Breast epithelium (tissue), 4 donors: ENCODE results near the gene SOST. TPM values are rescaled to one million over a fixed set of nuclear protein-coding genes. Genes with fewer than 3 reads are reported as not detected.

ENCODE experiments used
- DNase-seq, 2 donors: peaks; one replicate each; pipeline ENCODE4 v3.0.0-alpha.2; 2019; ENCODE audit warnings: low spot score in 2 of 2
- H3K27ac ChIP-seq, 2 donors: fragments of 200-600 bp; sonication (generic) in 1 of 2; one replicate each; pipeline ENCODE4 v1.5.1; 2016 to 2019; ENCODE audit warnings: mild to moderate bottlenecking in 1 of 2
- H3K27me3 ChIP-seq, 2 donors: fragments of 200-600 bp; sonication (generic) in 1 of 2; one replicate each; pipeline versions ENCODE4 v1.5.1 to v1.6.0; 2017 to 2019; ENCODE audit warnings: control low read depth in 1 of 2, mild to moderate bottlenecking in 1 of 2
- H3K36me3 ChIP-seq: fragments of 200-600 bp; one replicate; pipeline ENCODE4 v1.5.1; 2019
- H3K4me1 ChIP-seq, 2 donors: fragments of 200-600 bp; sonication (generic); one replicate each; pipeline ENCODE4 v1.5.1; 2016 to 2019; ENCODE audit warnings: control low read depth in 1 of 2
- H3K4me3 ChIP-seq, 3 donors: fragments of 200-600 bp; sonication (generic); 1 replicate in 2 of 3; 2 replicates in 1 of 3; pipeline ENCODE4 v1.5.1; 2016 to 2019; ENCODE audit warnings: mild to moderate bottlenecking in 3 of 3, moderate library complexity in 2 of 3
- H3K9me3 ChIP-seq, 2 donors: fragments of 200-600 bp; sonication (generic) in 1 of 2; one replicate each; pipeline ENCODE4 v1.5.1; 2016 to 2019; ENCODE audit warnings: control low read depth in 1 of 2
- CTCF ChIP-seq, 3 donors: fragments of 450-650 bp; IDR thresholded peaks; one replicate each; pipeline ENCODE4 v1.5.1; 2016 to 2017; ENCODE audit warnings: antibody characterized with exemption in 3 of 3, mild to moderate bottlenecking in 3 of 3, moderate library complexity in 3 of 3
- POLR2A ChIP-seq: fragments of 450-650 bp; IDR thresholded peaks from one replicate; pipeline ENCODE4 v1.6.1; 2016; ENCODE audit warnings: antibody characterized with exemption, mild to moderate bottlenecking, moderate library complexity
- POLR2AphosphoS5 ChIP-seq, 3 donors: sonication (generic); formaldehyde crosslinking; IDR thresholded peaks; one replicate each; pipeline ENCODE4 v1.6.1; 2017; ENCODE audit warnings: antibody characterized with exemption in 3 of 3
- intact Hi-C: fragments of 100-400 bp; cut with DNase I; formaldehyde crosslinking; loops from one replicate; pipeline ENCODE4 v1.15.1; 2023; ENCODE audit warnings: low total_unique reads
- total RNA-seq, 3 donors: library from RNA; depleted of rRNA; stranded (reverse); fragments of >200 nt; gene quantifications; one replicate each; pipeline ENCODE4 v1.1.0, GENCODE V29; 2016

The SOST gene
- total RNA-seq, 3 donors from 2014 or later = not detected

- no peak for DNase-seq
- intact Hi-C loops = no loop called here
- no peak overlapping the region for H3K4me3 ChIP-seq
- H3K36me3 ChIP-seq = no peaks in the 10 kb centered on the region
- no peak overlapping the region for H3K27ac ChIP-seq
- no peaks in the 10 kb centered on the region for H3K27me3 ChIP-seq
- no peaks in the 10 kb centered on the region for H3K4me1 ChIP-seq
- no peaks in the 10 kb centered on the region for H3K9me3 ChIP-seq
- TF ChIP-seq POLR2A = no peak
- TF ChIP-seq CTCF (IDR thresholded peaks at IDR 0.05) = no peak
- TF ChIP-seq POLR2AphosphoS5 (IDR thresholded peaks at IDR 0.05) = no peak
Observed at GRCh38 chr17:43782913-43783680, 24.5 kb upstream of the SOST start.

- no peaks in the 10 kb centered on the region for H3K27me3 ChIP-seq
- no peaks in the 10 kb centered on the region for H3K9me3 ChIP-seq
- peak within 1 kb of the TSS; percentile 78 to 97 (median 95) for H3K4me3 ChIP-seq
- no peaks in the 10 kb centered on the region for H3K4me1 ChIP-seq
- intact Hi-C loops = no loop called here
- no peaks in the 10 kb centered on the region for H3K36me3 ChIP-seq
- TF ChIP-seq POLR2AphosphoS5 (IDR thresholded peaks at IDR 0.05) (no peak), POLR2A (no peak), CTCF (IDR thresholded peaks at IDR 0.05) (no peak)
- DNase-seq = no peak
- H3K27ac ChIP-seq = peak within 1 kb of the TSS; percentile 99 to 100
Observed at GRCh38 chr17:43780135-43780534, 21.5 kb upstream of the SOST start, which contains the start of gene CFAP97D1. TSS of gene CFAP97D1 (plus strand) at chr17:43780435. CDS start at chr17:43780463, 28 bp downstream.

- H3K27ac ChIP-seq = peak overlapping the region; percentile 99 to 100
- peak in 1 of 2 donors; percentile 45 for DNase-seq
- no peak for TF ChIP-seq POLR2A
- no peak for TF ChIP-seq POLR2AphosphoS5 (IDR thresholded peaks at IDR 0.05)
- TF ChIP-seq CTCF (IDR thresholded peaks at IDR 0.05) = no peak
- H3K4me1 ChIP-seq = no peaks in the 10 kb centered on the region
- intact Hi-C loops = loop anchor here (10.0 kb wide), 1 partner anchor 55 kb away; the partner anchor contains the start of gene MPP3
- H3K27me3 ChIP-seq = no peaks in the 10 kb centered on the region
- peaks cover 4% of the 10 kb centered on the region for H3K36me3 ChIP-seq
- H3K4me3 ChIP-seq = peak overlapping the region; percentile 78 to 97 (median 95)
- no peaks in the 10 kb centered on the region for H3K9me3 ChIP-seq
Observed at GRCh38 chr17:43779145-43780125, 20.8 kb upstream of the SOST start.

- Histone ChIP-seq H3K27ac (peak within 1 kb of the TSS; percentile 99 to 100), H3K4me3 (peak within 1 kb of the TSS; percentile 78 to 97 (median 95)), H3K9me3 (no peaks in the 10 kb centered on the region), H3K36me3 (peaks cover 8% of the 10 kb centered on the region), H3K27me3 (no peaks in the 10 kb centered on the region), H3K4me1 (no peaks in the 10 kb centered on the region)
- intact Hi-C loops = loop anchor here (10.0 kb wide), 1 partner anchor 56 kb away; the partner anchor contains the start of gene MPP3
- peak; percentile 97 for DNase-seq
- TF ChIP-seq CTCF (IDR thresholded peaks at IDR 0.05) = no peak
- peak; percentile 67 to 90 (median 88) for TF ChIP-seq POLR2AphosphoS5 (IDR thresholded peaks at IDR 0.05)
- TF ChIP-seq POLR2A = no peak
Observed at GRCh38 chr17:43778337-43779144, 19.9 kb upstream of the SOST start, which contains the start of gene DUSP3. TSS of gene DUSP3 (minus strand) at chr17:43778977. CDS start at chr17:43778924, 53 bp downstream.
